Measurements from ENCODE around the gene MYO15A.
"Not testable (repeated sequence)": the region's sequence is repeated elsewhere in the genome, so short reads cannot be mapped to it uniquely, and the experiment has no call there.

Gene MYO15A

DNA sequence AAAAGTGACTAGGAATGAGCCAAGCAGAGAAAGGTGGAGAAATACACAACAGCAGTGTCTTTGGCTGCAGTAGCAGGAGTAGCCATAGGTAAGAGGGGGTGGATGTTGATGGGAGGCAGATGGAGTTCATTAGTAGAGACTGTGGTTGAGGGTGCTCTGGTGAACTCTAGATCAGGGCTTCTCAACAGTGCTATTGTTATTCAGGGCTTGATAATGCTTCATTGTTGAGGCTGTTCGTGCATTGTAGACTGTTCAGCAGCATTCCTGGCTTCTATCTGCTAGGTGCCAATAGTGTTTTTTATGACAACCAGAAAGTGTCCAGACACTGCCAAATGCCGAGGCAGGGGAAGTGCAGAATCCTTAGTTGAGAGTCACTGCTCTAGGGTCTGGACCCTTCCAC lies 78.7 kb downstream of the MYO15A start:
- DNase-seq = no peak

DNA sequence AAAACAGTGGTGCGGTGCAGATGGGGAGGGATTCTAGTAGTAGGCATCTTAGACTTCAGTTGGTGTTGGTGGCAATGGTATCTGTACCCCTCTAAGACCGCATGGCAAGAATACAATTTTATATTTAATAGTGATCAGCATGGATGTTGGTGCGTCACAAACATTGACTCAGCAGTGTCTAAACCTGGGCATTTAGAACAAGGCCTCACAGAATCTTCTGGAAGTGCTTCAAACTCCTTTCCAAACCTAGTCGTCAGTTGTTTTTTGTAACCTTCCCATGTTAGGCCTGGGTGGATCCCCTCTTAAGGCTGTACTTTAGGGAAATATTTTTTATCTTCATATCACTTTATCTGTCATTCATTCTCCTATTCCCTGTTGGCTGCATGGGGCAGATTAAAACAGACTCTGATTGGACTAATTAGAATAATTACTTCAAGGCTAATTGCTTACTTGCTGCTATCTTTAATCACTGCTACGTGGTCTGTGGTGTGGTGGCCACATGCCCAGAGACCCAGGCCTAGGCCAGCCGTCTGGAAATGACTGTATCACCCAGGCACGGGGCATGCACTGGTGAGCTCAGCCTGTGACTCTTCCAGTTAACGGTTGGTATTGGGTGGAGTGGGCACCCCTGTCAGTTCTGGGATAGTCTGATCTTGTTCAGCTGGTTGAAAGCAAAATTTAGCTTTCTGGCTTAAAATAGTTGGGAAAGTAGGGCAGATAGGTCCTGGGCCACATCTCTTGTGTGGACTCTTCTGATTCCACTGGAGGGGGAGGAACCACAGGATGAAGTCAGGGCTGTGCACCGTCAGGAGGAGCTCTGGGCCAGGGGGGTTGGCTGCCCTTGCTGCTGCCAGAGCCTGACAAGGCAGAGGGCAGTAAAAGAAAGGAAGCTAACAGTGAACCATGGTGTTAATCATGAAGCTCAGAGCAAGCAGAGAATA lies 79.5 kb downstream of the MYO15A start:
- no peak for DNase-seq

DNA sequence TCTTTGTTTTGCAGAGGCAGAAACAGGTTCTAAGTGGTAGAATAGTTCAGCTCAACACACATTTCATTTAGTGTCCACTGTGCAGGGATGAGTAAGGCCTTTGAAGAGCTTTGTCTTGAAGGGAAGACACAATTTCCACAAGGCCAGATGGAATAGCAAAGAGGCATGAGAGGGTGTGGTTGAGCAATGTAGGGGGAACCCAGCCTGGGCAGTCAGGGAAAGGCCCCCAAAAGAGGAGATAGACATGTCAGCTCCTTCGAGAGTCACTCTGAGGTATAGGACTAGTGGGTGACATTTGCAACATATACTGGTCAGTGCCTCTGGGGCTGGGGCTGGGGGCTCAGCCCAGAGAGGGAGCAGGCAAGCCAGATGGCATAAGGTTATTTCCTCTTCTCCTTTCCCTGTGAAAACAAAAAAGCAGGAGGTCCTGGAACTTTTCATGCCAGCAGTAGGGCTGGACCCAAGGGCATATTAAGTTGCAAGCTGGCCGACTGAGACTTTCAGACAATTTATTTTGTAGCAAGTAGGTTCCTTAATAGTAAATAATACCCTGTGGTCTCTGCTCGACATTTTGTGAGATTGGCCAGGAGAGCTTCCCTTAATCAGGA lies 82.2 kb downstream of the MYO15A start:
- no peak for DNase-seq

DNA sequence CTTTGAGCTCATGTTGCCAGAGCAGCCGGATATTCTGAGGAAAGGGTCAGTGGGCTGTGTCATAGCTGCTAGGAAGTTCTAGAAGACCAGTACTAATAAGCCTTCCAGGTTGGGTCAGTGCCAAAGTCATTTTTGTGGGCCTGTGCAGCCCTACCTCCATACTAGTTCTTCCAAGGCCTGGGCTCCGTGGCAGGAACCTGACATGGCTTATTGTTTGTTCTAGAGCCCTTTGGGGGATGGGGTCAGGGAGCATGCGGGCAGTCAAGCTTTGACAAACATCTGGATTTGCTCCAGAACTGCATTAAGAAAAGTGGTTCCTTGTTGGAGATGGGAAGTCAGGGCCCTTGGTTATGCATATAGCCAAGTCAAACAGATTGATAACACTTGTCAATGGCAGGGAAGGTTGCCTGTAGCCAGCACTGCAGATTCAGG lies 82.7 kb downstream of the MYO15A start:
- no peak for DNase-seq

DNA sequence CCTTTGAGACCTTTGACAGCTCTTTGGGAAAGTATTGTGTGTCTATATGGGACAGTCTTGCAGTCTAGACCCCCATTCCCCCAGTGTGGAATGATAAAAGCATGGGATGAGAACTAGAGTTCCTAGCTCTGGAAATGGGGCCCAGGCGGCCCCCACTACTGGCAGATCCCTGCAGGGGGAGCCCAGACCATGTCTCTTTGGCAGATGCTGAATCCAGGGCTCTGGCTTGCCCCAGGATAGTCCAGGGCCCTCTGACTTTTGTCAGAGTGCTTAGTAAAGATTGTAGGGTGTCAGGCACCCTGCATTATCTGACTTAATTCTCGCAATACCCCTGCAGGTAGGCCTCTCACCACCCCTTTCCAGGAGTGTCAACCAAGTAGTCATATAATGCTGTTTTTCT lies 83.4 kb downstream of the MYO15A start:
- DNase-seq = no peak

DNA sequence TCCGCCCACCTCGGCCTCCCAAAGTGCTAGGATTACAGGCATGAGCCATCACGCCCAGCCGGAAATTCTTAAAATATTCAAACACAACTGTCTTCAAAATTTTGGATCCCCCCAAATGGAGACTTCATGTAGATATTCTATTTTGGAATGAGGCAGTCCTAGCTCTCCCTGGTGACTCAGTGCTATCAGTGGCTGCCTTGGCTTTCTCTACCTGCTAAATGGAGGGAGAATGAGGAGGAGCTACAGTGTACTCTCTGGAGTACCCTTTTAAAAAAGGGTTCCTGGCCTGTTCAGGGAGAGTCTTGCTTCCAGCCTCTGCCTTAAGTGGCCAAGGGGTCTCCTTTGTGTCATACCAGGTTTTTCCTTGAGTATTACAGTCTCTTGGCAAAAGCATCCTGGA lies 85.8 kb downstream of the MYO15A start:
- no peak for DNase-seq

DNA sequence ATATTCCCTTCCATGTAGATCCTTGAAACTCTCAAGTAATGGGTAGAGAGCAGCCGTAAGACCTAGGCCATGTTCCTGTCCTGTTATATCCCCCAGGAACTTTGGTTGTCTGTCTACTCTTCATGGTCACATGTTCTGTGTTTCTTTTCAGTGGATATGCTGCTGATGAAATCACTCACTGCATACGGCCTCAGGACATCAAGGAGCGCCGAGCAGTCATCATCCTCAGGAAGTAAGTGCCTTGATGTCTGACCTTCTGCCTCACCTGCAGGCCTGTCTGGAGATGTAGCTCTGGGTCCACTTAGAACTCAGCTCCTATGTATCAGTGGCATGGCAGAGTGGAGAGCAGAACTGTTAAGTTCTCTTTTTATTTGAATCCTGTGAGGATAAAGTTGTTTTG lies 86.2 kb downstream of the MYO15A start:
- DNase-seq = no peak

DNA sequence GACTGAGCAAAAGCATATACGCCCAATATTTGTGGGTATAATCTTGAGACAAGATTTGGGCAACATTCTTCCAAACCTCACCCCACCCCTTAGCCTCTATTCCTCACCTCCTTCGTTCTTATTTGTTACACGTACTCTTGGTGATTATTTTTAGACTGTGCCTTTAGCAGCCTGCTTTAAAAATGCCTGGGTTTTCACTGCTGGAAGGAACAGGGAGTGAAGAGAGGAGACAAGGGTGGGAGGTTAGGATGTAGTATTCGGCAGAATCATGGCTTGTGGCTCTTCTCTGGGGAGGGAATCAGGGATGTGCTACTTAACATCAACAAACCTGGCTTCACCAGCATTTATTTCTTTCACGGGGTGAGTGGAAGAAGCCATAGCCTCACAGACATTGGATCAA lies 86.7 kb downstream of the MYO15A start:
- no peak for DNase-seq

DNA sequence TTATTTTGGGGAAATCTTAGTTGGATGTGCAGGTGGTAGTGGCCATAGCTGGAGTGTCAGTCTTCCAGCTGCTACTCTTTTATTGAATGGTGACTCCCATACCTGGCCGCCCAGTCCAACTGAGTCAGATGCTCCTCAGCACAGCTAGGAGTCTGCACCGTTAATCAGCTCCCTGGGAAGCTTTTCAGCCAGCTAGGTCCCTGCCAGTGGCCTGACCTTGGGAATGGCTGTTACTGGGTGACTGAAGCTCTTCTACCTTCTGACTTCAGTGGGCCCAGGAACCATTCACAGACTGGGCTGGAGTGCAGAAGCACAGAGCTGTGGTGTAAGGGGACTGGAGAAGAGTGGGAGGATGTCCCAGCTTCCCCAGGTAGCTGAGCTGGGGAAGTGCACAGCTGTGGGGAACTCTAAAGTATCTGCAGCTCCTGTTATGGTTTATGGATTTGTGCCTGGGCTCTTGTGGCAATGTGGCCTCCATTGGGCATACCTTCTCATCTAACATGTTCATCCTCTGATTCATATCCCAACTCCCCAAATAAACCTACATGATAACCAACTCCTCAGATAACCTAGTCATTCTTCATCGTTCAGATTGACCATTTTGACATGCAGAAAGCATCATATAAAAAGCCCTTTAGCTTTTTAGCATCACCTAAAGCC lies 89.1 kb downstream of the MYO15A start:
- no peak for DNase-seq

DNA sequence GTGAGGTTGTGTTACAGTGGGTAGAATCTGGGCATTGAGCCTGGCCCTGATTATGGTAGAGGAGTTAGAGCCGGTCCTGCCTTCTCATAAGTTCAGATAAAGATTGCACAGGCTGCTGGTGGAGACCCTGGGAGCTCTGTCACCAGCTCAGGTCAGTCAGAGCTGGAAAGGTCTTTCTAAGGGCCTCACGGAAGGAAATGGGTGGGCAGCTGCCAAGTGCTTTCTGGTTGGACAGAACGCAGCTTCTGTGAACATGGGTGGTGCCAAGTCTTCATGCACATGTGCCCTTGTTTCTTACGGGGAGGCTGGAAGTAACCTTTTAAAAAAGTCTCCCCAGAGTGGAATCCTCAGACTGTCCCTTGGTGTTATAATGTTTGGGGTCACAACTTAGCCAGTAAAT lies 90.0 kb downstream of the MYO15A start:
- DNase-seq = no peak

DNA sequence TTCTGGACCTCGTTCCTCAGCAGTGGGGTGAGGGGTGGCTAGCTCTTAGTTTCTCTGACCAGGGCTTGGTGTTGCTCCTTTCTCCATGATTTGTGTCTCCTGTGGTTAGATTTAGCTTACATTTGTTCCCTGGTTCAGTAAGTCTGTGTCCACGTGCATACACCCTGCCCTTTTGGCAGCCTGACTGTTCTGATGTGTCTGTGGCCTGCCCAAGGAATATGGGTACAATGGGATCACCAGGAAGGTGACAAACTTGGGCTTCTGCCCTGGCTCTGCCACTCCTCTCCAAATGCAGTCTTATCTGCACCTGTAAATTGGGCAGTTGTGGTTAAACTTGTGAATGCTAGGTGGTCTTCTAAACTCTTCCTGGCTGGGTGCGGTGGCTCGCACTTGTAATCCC lies 92.6 kb downstream of the MYO15A start:
- DNase-seq = no peak

DNA sequence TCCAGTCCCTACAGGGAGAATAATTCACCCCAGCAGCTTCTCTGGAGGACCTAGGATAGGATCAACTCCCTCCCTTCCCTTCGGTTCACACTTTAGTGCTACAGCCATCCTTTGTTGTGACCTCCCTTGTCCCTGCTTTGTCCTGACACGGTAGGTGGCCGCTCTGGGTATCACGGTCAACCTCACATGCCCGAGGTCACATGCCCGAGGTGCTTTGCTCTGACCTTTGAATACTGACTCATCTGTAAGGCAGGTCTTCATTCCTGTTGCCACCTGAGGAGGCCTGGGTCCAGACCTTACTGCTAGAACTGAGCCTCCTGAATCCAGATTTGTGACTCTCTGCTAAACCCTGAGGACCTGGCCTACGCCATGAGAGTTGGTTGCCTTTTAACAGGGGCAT lies 94.8 kb downstream of the MYO15A start:
- no peak for DNase-seq

DNA sequence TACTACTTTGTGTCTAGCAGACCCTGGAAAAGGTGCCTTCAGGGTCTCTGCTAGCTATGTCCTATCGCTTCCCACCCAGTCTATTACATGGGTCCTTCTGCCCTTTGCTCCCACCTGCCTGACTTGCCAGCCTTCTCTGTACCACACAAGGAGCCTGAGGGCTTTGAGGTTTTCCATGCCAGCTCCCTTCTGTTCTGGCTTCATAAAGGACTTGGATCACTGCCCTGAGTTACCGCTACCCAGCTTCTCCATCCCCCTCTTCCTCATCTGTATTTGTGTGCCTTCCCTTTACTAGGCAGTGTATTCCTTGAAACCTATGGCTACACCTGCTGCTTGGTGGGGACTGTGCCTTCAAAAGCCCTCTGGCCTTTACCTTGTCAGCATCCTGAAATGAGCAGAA lies 97.3 kb downstream of the MYO15A start:
- DNase-seq = no peak

DNA sequence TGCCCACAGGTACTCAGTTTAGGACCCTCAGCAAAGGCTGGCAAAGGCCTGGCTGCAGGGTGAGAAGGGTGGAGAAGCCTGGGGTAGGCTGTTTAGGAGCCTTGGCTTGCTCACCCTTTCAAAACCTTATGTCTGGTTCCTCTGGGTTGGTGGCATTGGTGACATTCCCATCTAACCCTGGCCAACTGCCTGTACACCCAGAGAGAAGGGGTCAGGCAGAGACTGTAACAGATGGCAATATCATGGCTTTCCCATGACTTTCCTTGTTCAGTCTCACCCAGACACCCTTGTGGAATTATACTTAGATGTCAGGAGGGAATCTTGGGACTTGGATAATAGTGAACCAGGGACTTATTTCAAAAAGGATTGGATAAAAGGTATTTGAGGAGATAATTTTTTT lies 98.4 kb downstream of the MYO15A start:
- no peak for DNase-seq

DNA sequence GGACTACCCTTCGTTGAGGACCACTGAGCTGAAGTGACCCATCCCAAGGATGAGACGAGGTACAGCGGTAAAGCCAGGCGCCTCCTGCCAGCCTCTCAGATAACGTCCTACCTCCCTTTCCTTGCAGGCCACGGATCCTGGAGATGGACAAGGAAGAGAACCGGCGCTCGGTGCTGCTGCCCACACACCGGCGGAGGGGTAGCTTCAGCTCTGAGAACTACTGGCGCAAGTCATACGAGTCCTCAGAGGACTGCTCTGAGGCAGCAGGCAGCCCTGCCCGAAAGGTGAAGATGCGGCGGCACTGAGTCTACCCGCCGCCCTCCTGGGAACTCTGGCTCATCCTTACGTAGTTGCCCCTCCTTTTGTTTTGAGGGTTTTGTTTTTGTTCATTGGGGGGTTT lies 99.5 kb downstream of the MYO15A start:
- DNase-seq = no peak

DNA sequence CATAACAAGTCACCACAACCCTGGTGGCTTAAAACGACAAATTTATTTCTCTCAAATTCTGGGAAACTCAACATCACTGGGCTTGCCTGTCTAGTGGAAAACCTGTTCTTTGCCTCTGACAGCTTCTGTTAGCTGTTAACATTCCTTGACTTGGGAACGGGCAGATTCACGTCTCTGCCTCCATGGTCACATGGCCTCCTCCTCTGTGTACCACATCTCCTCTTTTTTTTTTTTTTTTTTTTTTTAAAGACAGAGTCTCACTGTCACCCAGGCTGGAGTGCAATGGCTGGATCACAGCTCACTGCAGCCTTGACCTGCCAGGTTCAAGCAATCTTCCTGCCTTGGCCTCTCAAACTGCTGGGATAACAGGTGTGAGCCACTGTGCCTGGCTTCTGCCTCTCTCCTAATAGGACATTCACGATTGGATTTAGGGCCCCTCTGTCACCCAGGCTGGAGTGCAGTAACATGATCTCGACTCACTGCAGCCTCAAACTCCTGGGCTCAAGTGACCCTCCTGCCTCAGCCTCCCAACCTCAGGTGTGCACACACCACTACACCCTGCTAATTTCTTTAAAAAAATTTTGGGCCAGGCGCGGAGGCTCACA lies 105.2 kb downstream of the MYO15A start:
- no peak for DNase-seq

DNA sequence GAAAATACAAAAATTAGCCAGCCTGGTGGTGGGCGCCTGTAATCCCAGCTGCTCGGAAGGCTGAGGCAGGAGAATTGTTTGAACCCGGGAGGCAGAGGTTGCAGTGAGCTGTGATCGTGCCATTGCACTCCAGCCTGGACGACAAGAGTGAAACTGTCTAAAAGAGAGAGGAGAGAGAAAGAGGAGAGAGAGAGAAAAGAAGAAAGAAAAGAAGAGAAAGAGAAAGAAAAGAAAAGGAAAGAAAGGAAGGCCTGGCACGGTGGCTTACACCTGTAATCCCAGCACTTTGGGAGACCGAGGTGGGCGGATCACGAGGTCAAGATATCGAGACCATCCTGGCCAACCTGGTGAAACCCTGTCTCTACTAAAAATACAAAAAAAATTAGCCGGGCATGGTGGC lies 108.3 kb downstream of the MYO15A start:
- not testable (repeated sequence) for DNase-seq

DNA sequence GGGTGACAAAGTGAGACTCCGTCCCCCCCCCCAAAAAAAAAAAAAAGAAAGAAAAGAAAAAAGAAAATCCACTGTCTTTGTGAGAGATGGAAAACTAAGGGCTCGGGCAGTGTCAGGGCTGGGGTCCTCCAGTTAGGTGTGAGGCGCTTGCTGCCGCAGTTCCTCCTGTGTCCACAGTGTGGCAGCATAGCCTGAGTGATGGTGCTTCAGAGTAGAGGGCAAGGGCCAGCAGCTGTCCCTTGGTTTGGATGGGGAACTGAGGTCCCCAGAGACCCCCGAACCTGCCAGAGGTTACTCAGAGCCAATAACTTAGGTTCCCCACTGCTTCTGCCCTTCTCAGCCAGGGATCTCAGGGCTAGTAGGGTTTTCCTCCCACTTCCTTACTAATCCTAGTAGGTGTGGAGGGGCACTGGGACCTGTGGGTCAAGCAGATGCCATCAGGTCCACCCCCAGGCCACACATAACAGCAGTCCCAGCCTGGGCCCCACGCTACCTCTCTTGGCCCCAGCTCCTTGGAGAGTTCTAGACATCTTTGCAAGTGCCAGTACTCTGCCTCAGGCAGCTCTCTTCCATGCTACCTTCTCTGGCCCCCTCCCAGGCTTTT lies 109.0 kb downstream of the MYO15A start:
- peak; percentile 62 to 76 for DNase-seq

DNA sequence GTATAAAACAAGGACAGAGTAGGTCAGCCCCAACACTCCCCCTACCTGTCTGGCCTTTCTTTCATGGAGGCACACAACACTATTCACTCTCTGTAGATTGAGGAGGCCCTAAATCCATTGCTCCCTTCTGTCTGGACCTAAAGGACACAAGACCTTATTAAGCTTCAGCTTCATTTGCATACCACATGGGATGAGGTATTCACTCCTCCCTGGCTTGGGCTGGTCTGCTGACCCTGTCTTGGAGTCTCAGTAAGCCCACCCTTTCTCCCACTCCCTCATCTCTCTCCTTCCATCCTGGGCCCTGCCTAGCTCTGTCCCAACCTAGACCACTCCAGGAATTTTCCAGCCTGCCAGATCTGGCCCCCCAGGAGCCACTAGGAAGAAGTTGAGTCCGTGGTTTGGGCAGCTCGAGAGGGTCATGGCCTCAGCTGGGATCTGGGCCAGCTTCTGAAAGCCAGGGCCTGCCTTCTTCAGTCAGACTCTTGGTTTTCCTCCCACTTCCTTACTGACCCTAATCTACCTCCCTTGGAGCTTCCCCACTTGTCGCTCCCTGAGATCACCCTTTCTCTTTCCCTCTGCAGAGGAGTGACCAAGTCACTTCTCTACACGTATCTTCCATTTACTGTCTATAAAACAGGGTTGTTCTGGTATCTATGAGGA lies 110.3 kb downstream of the MYO15A start:
- no peak for DNase-seq

DNA sequence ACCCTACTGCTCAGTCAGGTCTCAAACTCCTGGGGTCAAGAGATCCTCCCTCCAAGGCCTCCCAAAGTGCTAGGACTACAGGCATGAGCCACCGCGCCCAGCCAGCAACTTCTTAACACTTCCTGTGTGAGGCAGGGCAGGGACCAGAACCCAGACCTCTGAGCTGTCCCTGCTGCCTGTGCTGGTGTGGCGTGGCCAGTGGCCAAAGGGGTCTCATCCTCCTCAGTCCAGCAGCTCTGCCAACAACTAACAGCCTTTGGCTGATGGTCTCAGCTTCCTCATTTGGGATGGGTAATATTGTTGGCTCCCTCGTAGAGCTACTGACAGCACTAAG lies 115.5 kb downstream of the MYO15A start:
- DNase-seq = no peak

DNA sequence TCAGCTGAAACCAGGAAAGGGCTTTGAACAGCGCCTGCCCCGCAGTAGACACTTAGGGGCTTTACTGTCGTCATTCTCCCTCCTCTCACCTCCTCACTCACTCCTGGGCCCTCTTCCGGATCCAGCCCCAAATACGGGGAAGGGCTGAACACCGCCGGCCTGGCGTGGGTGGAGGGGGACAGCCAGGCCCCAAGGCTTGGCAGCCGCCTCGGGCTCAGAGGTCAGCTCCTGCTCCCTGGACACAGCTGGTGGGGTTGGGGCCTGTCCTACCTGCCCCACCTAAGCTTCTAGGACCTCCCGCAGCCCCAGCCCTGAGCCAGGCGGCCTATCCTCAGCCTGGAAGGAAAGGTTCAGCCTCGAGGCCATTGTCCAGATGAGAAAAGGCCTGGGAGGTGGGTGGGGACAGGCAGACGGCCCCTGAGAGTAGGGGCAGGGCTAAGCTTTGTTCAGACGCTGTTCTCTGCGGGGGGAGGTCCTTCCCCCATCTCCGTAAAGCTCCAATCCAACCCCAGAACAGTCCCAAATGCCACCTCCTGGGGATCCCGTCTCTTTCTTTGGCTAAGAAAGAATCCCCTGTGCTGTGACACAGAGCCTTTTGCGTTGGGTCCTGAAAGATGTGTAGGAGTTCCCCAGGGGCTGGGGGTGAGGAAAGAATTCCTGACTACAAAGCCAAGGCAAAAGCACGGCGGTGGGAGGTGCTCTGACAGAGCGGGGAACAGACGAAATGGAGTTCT lies 116.0 kb downstream of the MYO15A start:
- no peak for DNase-seq

DNA sequence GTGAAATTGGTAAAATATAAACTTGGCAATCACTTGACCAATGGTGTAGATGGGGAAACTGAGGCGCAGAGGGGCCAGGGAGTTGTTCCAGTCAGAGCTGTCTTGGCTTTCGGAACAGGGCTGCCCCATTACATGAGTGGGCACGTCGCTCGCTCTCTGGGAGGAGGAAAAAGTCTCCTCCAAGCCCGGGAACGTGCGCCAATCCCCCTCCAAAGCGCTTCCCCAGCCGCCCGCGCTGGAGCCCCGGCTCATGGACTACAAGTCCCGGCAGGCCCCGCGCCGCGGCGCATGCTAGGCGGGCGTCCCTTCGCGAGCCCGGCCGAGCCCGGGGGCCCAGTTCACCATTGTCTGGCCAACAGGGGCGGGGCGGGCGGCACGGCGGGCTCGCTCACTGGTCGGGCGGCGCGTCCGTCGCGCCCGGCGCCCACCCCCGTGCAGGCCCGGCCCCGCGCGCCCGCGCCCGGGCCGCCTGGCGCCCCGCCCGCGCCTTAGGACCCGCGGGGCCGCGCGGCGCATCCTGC lies 116.6 kb downstream of the MYO15A start, which contains the start of gene LLGL1:
LLGL1 (plus strand) TSS at position 515 of the 521 bp plus-strand sequence. CDS start 48 bp downstream, outside the sequence.
- peak; percentile 95 for DNase-seq
